ENCODE results near the gene CEP20. TPM values are rescaled to one million over a fixed set of nuclear protein-coding genes. Genes with fewer than 3 reads are reported as not detected.

Gene CEP20
- total and polyA plus RNA-seq, 10 of the 15 experiments (the other 5 are each of a cell fraction or from before 2014, with no cell fraction given): 33.4 to 57.8 (median 52.6) TPM

DNA sequence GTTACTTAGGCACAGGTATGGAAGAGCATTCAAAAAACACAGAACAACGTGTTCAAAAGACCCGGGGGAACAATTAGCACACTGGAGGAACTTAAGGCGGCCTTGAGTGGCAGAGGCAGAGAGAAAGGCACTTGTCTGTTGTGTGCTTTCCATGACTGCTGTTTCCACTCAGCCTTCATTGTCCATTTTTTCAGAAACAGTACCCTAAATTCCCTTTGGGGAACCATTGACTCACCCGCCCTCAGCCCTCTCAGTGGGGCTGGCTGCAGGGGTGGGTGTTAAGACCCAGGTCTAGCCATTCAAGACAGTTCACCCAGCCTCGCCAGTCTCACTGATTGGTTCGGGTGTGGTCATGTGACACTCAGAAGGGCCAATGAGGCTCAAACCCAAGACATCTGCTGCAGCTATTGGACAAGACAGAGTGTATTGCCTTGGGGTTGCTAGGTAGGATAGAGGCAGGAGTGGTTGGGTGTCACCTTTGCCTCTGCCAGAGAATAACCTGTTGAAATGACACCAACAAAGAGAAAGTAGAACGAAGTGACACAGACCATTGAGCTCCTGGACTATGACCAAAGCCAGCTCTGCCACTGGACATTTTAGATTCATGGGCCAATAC, 19.6 kb upstream of the CEP20 start (continued):
- TF ChIP-seq, protein P1, sequence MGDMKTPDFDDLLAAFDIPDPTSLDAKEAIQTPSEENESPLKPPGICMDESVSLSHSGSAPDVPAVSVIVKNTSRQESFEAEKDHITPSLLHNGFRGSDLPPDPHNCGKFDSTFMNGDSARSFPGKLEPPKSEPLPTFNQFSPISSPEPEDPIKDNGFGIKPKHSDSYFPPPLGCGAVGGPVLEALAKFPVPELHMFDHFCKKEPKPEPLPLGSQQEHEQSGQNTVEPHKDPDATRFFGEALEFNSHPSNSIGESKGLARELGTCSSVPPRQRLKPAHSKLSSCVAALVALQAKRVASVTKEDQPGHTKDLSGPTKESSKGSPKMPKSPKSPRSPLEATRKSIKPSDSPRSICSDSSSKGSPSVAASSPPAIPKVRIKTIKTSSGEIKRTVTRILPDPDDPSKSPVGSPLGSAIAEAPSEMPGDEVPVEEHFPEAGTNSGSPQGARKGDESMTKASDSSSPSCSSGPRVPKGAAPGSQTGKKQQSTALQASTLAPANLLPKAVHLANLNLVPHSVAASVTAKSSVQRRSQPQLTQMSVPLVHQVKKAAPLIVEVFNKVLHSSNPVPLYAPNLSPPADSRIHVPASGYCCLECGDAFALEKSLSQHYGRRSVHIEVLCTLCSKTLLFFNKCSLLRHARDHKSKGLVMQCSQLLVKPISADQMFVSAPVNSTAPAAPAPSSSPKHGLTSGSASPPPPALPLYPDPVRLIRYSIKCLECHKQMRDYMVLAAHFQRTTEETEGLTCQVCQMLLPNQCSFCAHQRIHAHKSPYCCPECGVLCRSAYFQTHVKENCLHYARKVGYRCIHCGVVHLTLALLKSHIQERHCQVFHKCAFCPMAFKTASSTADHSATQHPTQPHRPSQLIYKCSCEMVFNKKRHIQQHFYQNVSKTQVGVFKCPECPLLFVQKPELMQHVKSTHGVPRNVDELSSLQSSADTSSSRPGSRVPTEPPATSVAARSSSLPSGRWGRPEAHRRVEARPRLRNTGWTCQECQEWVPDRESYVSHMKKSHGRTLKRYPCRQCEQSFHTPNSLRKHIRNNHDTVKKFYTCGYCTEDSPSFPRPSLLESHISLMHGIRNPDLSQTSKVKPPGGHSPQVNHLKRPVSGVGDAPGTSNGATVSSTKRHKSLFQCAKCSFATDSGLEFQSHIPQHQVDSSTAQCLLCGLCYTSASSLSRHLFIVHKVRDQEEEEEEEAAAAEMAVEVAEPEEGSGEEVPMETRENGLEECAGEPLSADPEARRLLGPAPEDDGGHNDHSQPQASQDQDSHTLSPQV (IDR thresholded peaks at IDR 0.05): no peak
- TF ChIP-seq, protein P2, sequence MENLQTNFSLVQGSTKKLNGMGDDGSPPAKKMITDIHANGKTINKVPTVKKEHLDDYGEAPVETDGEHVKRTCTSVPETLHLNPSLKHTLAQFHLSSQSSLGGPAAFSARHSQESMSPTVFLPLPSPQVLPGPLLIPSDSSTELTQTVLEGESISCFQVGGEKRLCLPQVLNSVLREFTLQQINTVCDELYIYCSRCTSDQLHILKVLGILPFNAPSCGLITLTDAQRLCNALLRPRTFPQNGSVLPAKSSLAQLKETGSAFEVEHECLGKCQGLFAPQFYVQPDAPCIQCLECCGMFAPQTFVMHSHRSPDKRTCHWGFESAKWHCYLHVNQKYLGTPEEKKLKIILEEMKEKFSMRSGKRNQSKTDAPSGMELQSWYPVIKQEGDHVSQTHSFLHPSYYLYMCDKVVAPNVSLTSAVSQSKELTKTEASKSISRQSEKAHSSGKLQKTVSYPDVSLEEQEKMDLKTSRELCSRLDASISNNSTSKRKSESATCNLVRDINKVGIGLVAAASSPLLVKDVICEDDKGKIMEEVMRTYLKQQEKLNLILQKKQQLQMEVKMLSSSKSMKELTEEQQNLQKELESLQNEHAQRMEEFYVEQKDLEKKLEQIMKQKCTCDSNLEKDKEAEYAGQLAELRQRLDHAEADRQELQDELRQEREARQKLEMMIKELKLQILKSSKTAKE (IDR thresholded peaks at IDR 0.05; ENCODE audit: low read depth, poor library complexity, severe bottlenecking): no peak
- TF ChIP-seq TCF3 (IDR thresholded peaks at IDR 0.05; ENCODE audit: borderline replicate concordance, insufficient read depth, low read depth, low read length) (no peak), CHD4 (IDR thresholded peaks at IDR 0.05) (no peak), NR2C2 (IDR thresholded peaks at IDR 0.05; ENCODE audit: borderline replicate concordance, control insufficient read depth, insufficient read length, low read depth) (no peak), BCL11A (IDR thresholded peaks at IDR 0.05; ENCODE audit: low read depth, low read length) (no peak), WRNIP1 (IDR thresholded peaks at IDR 0.05; ENCODE audit: borderline replicate concordance, low read depth, low read length) (no peak), CBX3 (IDR thresholded peaks at IDR 0.05; ENCODE audit: borderline replicate concordance, low read depth) (no peak), JUND (IDR thresholded peaks at IDR 0.05; ENCODE audit: low read depth, low read length) (no peak), YY1 (IDR thresholded peaks at IDR 0.05; ENCODE audit: low read depth, low read length) (0 out of 2 replicates have a peak, but pooled peaks have one; percentile 14)
- TF ChIP-seq, protein P3, sequence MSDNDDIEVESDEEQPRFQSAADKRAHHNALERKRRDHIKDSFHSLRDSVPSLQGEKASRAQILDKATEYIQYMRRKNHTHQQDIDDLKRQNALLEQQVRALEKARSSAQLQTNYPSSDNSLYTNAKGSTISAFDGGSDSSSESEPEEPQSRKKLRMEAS (IDR thresholded peaks at IDR 0.05; ENCODE audit: low read depth, low read length): no peak
- TF ChIP-seq, protein P4, sequence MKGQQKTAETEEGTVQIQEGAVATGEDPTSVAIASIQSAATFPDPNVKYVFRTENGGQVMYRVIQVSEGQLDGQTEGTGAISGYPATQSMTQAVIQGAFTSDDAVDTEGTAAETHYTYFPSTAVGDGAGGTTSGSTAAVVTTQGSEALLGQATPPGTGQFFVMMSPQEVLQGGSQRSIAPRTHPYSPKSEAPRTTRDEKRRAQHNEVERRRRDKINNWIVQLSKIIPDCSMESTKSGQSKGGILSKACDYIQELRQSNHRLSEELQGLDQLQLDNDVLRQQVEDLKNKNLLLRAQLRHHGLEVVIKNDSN (IDR thresholded peaks at IDR 0.05; ENCODE audit: borderline replicate concordance, extremely low read length, insufficient read depth, low read depth, low read length): peak; percentile 91
- TF ChIP-seq, protein P5, sequence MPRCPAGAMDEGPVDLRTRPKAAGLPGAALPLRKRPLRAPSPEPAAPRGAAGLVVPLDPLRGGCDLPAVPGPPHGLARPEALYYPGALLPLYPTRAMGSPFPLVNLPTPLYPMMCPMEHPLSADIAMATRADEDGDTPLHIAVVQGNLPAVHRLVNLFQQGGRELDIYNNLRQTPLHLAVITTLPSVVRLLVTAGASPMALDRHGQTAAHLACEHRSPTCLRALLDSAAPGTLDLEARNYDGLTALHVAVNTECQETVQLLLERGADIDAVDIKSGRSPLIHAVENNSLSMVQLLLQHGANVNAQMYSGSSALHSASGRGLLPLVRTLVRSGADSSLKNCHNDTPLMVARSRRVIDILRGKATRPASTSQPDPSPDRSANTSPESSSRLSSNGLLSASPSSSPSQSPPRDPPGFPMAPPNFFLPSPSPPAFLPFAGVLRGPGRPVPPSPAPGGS (IDR thresholded peaks at IDR 0.05; ENCODE audit: borderline replicate concordance, insufficient read depth, low read depth, low read length, poor library complexity, severe bottlenecking): no peak
- TF ChIP-seq, protein P6, sequence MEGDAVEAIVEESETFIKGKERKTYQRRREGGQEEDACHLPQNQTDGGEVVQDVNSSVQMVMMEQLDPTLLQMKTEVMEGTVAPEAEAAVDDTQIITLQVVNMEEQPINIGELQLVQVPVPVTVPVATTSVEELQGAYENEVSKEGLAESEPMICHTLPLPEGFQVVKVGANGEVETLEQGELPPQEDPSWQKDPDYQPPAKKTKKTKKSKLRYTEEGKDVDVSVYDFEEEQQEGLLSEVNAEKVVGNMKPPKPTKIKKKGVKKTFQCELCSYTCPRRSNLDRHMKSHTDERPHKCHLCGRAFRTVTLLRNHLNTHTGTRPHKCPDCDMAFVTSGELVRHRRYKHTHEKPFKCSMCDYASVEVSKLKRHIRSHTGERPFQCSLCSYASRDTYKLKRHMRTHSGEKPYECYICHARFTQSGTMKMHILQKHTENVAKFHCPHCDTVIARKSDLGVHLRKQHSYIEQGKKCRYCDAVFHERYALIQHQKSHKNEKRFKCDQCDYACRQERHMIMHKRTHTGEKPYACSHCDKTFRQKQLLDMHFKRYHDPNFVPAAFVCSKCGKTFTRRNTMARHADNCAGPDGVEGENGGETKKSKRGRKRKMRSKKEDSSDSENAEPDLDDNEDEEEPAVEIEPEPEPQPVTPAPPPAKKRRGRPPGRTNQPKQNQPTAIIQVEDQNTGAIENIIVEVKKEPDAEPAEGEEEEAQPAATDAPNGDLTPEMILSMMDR (IDR thresholded peaks at IDR 0.05 in 2 of 3, conservative IDR thresholded peaks at IDR 0.05 in 1 of 3; ENCODE audit: control insufficient read depth in 2 of 3, extremely low read depth in 1 of 3, insufficient read depth in 1 of 3, low read depth in 3 of 3, low read length in 3 of 3): no peak
